Measurements from ENCODE around the gene KLKB1.

DNA sequence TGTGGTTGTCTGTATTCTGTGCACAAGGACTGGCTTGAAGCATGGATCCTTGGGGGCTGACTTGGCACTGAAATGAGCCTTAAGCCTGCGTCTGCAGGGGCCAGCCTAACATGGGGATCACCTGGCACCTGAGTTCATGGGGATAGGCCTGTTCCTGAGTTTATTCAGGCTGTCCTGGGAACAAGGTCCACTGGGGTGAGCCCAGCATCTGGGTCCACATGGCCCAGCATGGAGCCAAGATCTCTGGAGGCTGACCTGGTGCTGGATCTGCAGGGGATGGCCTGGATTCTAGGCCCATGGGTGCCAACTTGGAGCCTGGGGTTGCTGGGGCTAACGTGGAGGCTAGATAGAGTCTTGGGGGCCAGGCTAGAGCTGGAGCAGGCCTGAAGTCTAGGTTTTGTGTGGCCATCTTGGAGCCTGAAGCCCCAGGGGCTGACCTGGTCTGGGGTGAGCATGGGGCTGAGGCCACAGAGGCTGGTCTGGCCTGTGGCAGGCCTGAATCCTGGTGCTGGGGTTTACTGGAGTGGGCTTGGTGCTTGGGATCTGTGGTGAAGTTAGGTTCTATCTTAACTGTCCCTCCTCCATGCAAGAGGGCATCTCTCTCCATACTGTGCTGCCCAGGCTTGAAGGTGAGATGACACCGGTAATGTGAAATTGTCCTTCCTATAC is 652 bp upstream of the KLKB1 start:
- TF ChIP-seq, protein P1, sequence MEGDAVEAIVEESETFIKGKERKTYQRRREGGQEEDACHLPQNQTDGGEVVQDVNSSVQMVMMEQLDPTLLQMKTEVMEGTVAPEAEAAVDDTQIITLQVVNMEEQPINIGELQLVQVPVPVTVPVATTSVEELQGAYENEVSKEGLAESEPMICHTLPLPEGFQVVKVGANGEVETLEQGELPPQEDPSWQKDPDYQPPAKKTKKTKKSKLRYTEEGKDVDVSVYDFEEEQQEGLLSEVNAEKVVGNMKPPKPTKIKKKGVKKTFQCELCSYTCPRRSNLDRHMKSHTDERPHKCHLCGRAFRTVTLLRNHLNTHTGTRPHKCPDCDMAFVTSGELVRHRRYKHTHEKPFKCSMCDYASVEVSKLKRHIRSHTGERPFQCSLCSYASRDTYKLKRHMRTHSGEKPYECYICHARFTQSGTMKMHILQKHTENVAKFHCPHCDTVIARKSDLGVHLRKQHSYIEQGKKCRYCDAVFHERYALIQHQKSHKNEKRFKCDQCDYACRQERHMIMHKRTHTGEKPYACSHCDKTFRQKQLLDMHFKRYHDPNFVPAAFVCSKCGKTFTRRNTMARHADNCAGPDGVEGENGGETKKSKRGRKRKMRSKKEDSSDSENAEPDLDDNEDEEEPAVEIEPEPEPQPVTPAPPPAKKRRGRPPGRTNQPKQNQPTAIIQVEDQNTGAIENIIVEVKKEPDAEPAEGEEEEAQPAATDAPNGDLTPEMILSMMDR (IDR thresholded peaks at IDR 0.05), result no peak
- no peak for TF ChIP-seq ZFX (IDR thresholded peaks at IDR 0.05; ENCODE audit: borderline replicate concordance)
